Measurements from ENCODE around the gene HAS3.

The HAS3 gene

GRCh38 chr16:69064764-69065313, 40.6 kb upstream of the HAS3 start:
- no peak for TF ChIP-seq MAX (IDR thresholded peaks at IDR 0.05)
- TF ChIP-seq EP300 (IDR thresholded peaks at IDR 0.05; ENCODE audit: borderline replicate concordance) = no peak
- no peak for TF ChIP-seq RAD21 (IDR thresholded peaks at IDR 0.05; ENCODE audit: low read depth)
- no peak for TF ChIP-seq TAF1 (IDR thresholded peaks at IDR 0.05; ENCODE audit: low read depth)
- TF ChIP-seq USF1 (IDR thresholded peaks at IDR 0.05) = no peak
- no peak for TF ChIP-seq YY1 (IDR thresholded peaks at IDR 0.05; ENCODE audit: low read depth)
- no peak for TF ChIP-seq REST (IDR thresholded peaks at IDR 0.05; ENCODE audit: low read depth)
- no peak for TF ChIP-seq FOXM1 (IDR thresholded peaks at IDR 0.05; ENCODE audit: borderline replicate concordance, low read depth)
- no peak for TF ChIP-seq NFIC (IDR thresholded peaks at IDR 0.05)
- no peak for TF ChIP-seq ZBTB7A (IDR thresholded peaks at IDR 0.05; ENCODE audit: low read depth)
- no peak for TF ChIP-seq CEBPB (IDR thresholded peaks at IDR 0.05)
- no peak for TF ChIP-seq EGR1 (IDR thresholded peaks at IDR 0.05)
- TF ChIP-seq TEAD4 (IDR thresholded peaks at IDR 0.05) = no peak
- TF ChIP-seq TCF12 (IDR thresholded peaks at IDR 0.05; ENCODE audit: low read depth) = no peak
- TF ChIP-seq CREB1 (IDR thresholded peaks at IDR 0.05; ENCODE audit: low read depth) = no peak

- TF ChIP-seq FOXM1 (IDR thresholded peaks at IDR 0.05; ENCODE audit: borderline replicate concordance, low read depth) = no peak
Measured at GRCh38 chr16:69069504-69069903, 35.9 kb upstream of the HAS3 start.

- TF ChIP-seq NFIC (IDR thresholded peaks at IDR 0.05) (no peak), TEAD4 (IDR thresholded peaks at IDR 0.05) (no peak), TAF1 (IDR thresholded peaks at IDR 0.05; ENCODE audit: low read depth) (no peak), USF1 (IDR thresholded peaks at IDR 0.05) (no peak), TCF12 (IDR thresholded peaks at IDR 0.05; ENCODE audit: low read depth) (no peak), EGR1 (IDR thresholded peaks at IDR 0.05) (no peak), FOXM1 (IDR thresholded peaks at IDR 0.05; ENCODE audit: borderline replicate concordance, low read depth) (no peak), CEBPB (IDR thresholded peaks at IDR 0.05) (no peak), ZBTB7A (IDR thresholded peaks at IDR 0.05; ENCODE audit: low read depth) (no peak), CREB1 (IDR thresholded peaks at IDR 0.05; ENCODE audit: low read depth) (no peak), YY1 (IDR thresholded peaks at IDR 0.05; ENCODE audit: low read depth) (no peak), REST (IDR thresholded peaks at IDR 0.05; ENCODE audit: low read depth) (no peak), MAX (IDR thresholded peaks at IDR 0.05) (no peak), RAD21 (IDR thresholded peaks at IDR 0.05; ENCODE audit: low read depth) (no peak), EP300 (IDR thresholded peaks at IDR 0.05; ENCODE audit: borderline replicate concordance) (no peak)
Measured at GRCh38 chr16:69071036-69071435, 34.4 kb upstream of the HAS3 start.

- TF ChIP-seq ZBTB7A (IDR thresholded peaks at IDR 0.05; ENCODE audit: low read depth) (no peak), TEAD4 (IDR thresholded peaks at IDR 0.05) (no peak), TAF1 (IDR thresholded peaks at IDR 0.05; ENCODE audit: low read depth) (no peak), EGR1 (IDR thresholded peaks at IDR 0.05) (no peak), EP300 (IDR thresholded peaks at IDR 0.05; ENCODE audit: borderline replicate concordance) (no peak), FOXM1 (IDR thresholded peaks at IDR 0.05; ENCODE audit: borderline replicate concordance, low read depth) (no peak), USF1 (IDR thresholded peaks at IDR 0.05) (no peak), REST (IDR thresholded peaks at IDR 0.05; ENCODE audit: low read depth) (no peak), CREB1 (IDR thresholded peaks at IDR 0.05; ENCODE audit: low read depth) (no peak), RAD21 (IDR thresholded peaks at IDR 0.05; ENCODE audit: low read depth) (no peak), CEBPB (IDR thresholded peaks at IDR 0.05) (no peak), NFIC (IDR thresholded peaks at IDR 0.05) (no peak)
Measured at GRCh38 chr16:69072640-69072974, 32.8 kb upstream of the HAS3 start.
